Measurements from ENCODE around the gene GALR1.

GRCh38 chr18:77209587-77209986, 40.1 kb upstream of the GALR1 start:
- no peak for TF ChIP-seq CTCF (IDR thresholded peaks at IDR 0.05)
- no peak for TF ChIP-seq POLR2A (IDR thresholded peaks at IDR 0.05; ENCODE audit: low read depth)
